CD14-positive monocyte (primary cell): ENCODE results near the gene GRK1. TPM values are rescaled to one million over a fixed set of nuclear protein-coding genes. Genes with fewer than 3 reads are reported as not detected.
"Not testable (repeated sequence)": the region's sequence is repeated elsewhere in the genome, so short reads cannot be mapped to it uniquely, and the experiment has no call there.

Experiments
- DNase-seq, 3 donors: peaks; one replicate each; pipeline ENCODE4 v3.0.0-alpha.2; 2011 to 2022
- H2AFZ ChIP-seq: 2 replicates; pipeline ENCODE4 v1.6.0; 2012; ENCODE audit warnings: mild to moderate bottlenecking, low read depth, low read length, inconsistent platforms; ENCODE audit not compliant: insufficient read depth, poor library complexity, severe bottlenecking
- H3K27ac ChIP-seq, 2 donors: 1 replicate in 1 of 2; 2 replicates in 1 of 2; pipeline ENCODE4 v1.5.1; 2012 to 2013; ENCODE audit warnings: low read length in 2 of 2, control low read depth in 1 of 2, inconsistent platforms in 1 of 2, low read depth in 1 of 2, mild to moderate bottlenecking in 1 of 2
- H3K27me3 ChIP-seq, 2 donors: one replicate each; pipeline versions ENCODE4 v1.6.0 to v1.6.1; 2011 to 2013; ENCODE audit warnings: low read length in 2 of 2; ENCODE audit not compliant: control insufficient read depth in 2 of 2, insufficient read depth in 2 of 2
- H3K36me3 ChIP-seq, 2 donors: replicated peaks in 1 of 2; 1 replicate in 1 of 2; 2 replicates in 1 of 2; pipeline versions ENCODE4 v1.5.1 to v1.6.1; 2012 to 2013; ENCODE audit warnings: low read length in 2 of 2, control low read depth in 1 of 2, inconsistent platforms in 1 of 2, mild to moderate bottlenecking in 1 of 2; ENCODE audit not compliant: insufficient read depth in 2 of 2, control insufficient read depth in 1 of 2
- H3K4me1 ChIP-seq, 2 donors: 1 replicate in 1 of 2; 2 replicates in 1 of 2; pipeline versions ENCODE4 v1.5.1 to v1.6.1; 2012 to 2013; ENCODE audit warnings: low read length in 2 of 2, control low read depth in 1 of 2, inconsistent platforms in 1 of 2, mild to moderate bottlenecking in 1 of 2, moderate library complexity in 1 of 2; ENCODE audit not compliant: insufficient read depth in 2 of 2, control insufficient read depth in 1 of 2
- H3K4me2 ChIP-seq: replicated peaks from 2 replicates; pipeline ENCODE3; 2012; ENCODE audit warnings: low read length, moderate library complexity, mild to moderate bottlenecking; ENCODE audit not compliant: poor library complexity, severe bottlenecking; ENCODE audit errors: extremely low read depth
- H3K4me3 ChIP-seq, 3 experiments: fragments of 200-600 bp in 1 of 3; sonication (generic) in 1 of 3; replicated peaks in 1 of 3; 1 replicate in 2 of 3; 2 replicates in 1 of 3; pipeline ENCODE4 v1.5.1; 2011 to 2013; ENCODE audit warnings: low read length in 3 of 3, mild to moderate bottlenecking in 3 of 3, control low read depth in 2 of 3, low read depth in 2 of 3, inconsistent platforms in 1 of 3, moderate library complexity in 1 of 3
- H3K79me2 ChIP-seq: 2 replicates; pipeline ENCODE4 v1.6.0; 2012; ENCODE audit warnings: mild to moderate bottlenecking, control low read depth, inconsistent platforms, low read length, moderate library complexity; ENCODE audit not compliant: insufficient read depth
- H3K9ac ChIP-seq: 2 replicates; pipeline ENCODE4 v1.6.0; 2017; ENCODE audit warnings: low read length, mild to moderate bottlenecking; ENCODE audit not compliant: insufficient read depth, poor library complexity, severe bottlenecking
- H3K9me3 ChIP-seq, 2 donors: replicated peaks in 1 of 2; 1 replicate in 1 of 2; 2 replicates in 1 of 2; pipeline versions ENCODE4 v1.5.1 to v1.6.1; 2012 to 2013; ENCODE audit warnings: low read length in 2 of 2, control low read depth in 1 of 2; ENCODE audit not compliant: control insufficient read depth in 1 of 2, insufficient read depth in 1 of 2
- H4K20me1 ChIP-seq: 2 replicates; pipeline ENCODE4 v1.6.0; 2012; ENCODE audit warnings: mild to moderate bottlenecking, low read length, control low read depth, moderate library complexity; ENCODE audit not compliant: insufficient read depth
- H3K27ac Mint-ChIP-seq, 7 donors: one replicate each; pipeline ENCODE4 v1.8.0; 2020; ENCODE audit warnings: mild to moderate bottlenecking in 7 of 7, mixed read lengths in 7 of 7, moderate library complexity in 6 of 7, inconsistent platforms in 2 of 7
- H3K27me3 Mint-ChIP-seq, 3 donors: one replicate each; pipeline ENCODE4 v1.8.0; 2021 to 2022; ENCODE audit warnings: low read depth in 3 of 3, mild to moderate bottlenecking in 3 of 3, mixed read lengths in 3 of 3, moderate library complexity in 3 of 3, inconsistent platforms in 1 of 3
- H3K36me3 Mint-ChIP-seq, 2 donors: one replicate each; pipeline ENCODE4 v1.8.0; 2020; ENCODE audit warnings: mixed read lengths in 2 of 2, inconsistent platforms in 1 of 2, mild to moderate bottlenecking in 1 of 2
- H3K4me1 Mint-ChIP-seq: one replicate; pipeline ENCODE4 v1.8.0; 2020; ENCODE audit warnings: mild to moderate bottlenecking, mixed read lengths
- H3K4me3 Mint-ChIP-seq, 2 donors: one replicate each; pipeline ENCODE4 v1.8.0; 2020; ENCODE audit warnings: mild to moderate bottlenecking in 2 of 2, mixed read lengths in 2 of 2, moderate library complexity in 1 of 2
- H3K9me3 Mint-ChIP-seq, 7 donors: one replicate each; pipeline ENCODE4 v1.8.0; 2020 to 2022; ENCODE audit warnings: mixed read lengths in 7 of 7, mild to moderate bottlenecking in 6 of 7, moderate library complexity in 6 of 7, inconsistent platforms in 2 of 7
- WGBS: methylation state at CpG from one replicate; pipeline ENCODE4 v1.1.5; 2013; ENCODE audit warnings: missing lambda C conversion rate; ENCODE audit not compliant: insufficient coverage; 5-methylcytosine and 5-hydroxymethylcytosine counted together
- intact Hi-C, 2 donors: fragments of 100-400 bp; cut with micrococcal nuclease; formaldehyde crosslinking; loops; one replicate each; pipeline versions ENCODE4 v1.15.0 to v1.15.1; 2023
- polyA plus RNA-seq, 3 donors: library from polyadenylated mRNA; depleted of rRNA in 1 of 3; unstranded in 2 of 3; stranded (reverse) in 1 of 3; fragments of 300-500 nt in 2 of 3; fragments of >200 nt in 1 of 3; fragmentation: Illumina TruSeq in 2 of 3; gene quantifications; 1 replicate in 2 of 3; 2 replicates in 1 of 3; pipeline ENCODE4 v1.2.3, GENCODE V29; 2012 to 2021
- TF ChIP-seq, protein P1 (sequence below): fragments of 200-600 bp; IDR thresholded peaks from one replicate; pipeline ENCODE4 v1.8.0; 2022; ENCODE audit warnings: antibody characterized with exemption, mild to moderate bottlenecking

The GRK1 gene
- polyA plus RNA-seq, 3 donors: not detected

DNA sequence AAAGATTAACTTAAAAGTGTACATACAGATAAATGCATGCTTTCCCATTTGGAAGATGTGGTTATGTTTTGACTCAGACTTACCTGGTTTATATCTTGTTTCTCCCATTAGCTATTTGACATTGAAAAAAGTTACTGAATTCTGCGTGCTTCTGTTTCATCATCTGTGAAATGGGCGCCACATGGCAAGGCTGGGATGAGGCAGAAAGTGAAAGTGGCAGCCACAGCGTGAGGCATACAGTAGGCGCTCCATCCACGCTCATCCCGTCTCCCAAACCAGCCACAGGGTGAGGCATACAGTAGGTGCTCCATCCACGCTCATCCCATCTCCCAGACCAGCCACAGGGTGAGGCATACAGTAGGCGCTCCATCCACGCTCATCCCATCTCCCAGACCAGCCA, 78.0 kb downstream of the GRK1 start:
- no peaks in the 10 kb centered on the region for H3K36me3 Mint-ChIP-seq
- Histone ChIP-seq H3K36me3 (no peaks in the 10 kb centered on the region), H3K27me3 (peaks cover 0 to 6% of the 10 kb centered on the region in 2 donors), H3K4me3 (no peak overlapping the region), H2AFZ (no peak overlapping the region), H4K20me1 (no peaks in the 10 kb centered on the region), H3K9me3 (no peaks in the 10 kb centered on the region), H3K27ac (no peak overlapping the region), H3K79me2 (no peaks in the 10 kb centered on the region), H3K9ac (no peak overlapping the region), H3K4me2 (no peak overlapping the region), H3K4me1 (peaks cover 22 to 28% of the 10 kb centered on the region in 2 donors)
- peaks cover 25 to 46% (median 30%) of the 10 kb centered on the region in 3 donors for H3K27me3 Mint-ChIP-seq
- H3K4me1 Mint-ChIP-seq: peaks cover 27% of the 10 kb centered on the region
- intact Hi-C loops: no loop called here
- DNase-seq: no peak
- no peak overlapping the region for H3K27ac Mint-ChIP-seq
- TF ChIP-seq, protein P1, sequence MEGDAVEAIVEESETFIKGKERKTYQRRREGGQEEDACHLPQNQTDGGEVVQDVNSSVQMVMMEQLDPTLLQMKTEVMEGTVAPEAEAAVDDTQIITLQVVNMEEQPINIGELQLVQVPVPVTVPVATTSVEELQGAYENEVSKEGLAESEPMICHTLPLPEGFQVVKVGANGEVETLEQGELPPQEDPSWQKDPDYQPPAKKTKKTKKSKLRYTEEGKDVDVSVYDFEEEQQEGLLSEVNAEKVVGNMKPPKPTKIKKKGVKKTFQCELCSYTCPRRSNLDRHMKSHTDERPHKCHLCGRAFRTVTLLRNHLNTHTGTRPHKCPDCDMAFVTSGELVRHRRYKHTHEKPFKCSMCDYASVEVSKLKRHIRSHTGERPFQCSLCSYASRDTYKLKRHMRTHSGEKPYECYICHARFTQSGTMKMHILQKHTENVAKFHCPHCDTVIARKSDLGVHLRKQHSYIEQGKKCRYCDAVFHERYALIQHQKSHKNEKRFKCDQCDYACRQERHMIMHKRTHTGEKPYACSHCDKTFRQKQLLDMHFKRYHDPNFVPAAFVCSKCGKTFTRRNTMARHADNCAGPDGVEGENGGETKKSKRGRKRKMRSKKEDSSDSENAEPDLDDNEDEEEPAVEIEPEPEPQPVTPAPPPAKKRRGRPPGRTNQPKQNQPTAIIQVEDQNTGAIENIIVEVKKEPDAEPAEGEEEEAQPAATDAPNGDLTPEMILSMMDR: no peak
- no peaks in the 10 kb centered on the region for H3K9me3 Mint-ChIP-seq
- WGBS: 100% methylated on average over 2 of the region's 9 CpGs
- no peak overlapping the region for H3K4me3 Mint-ChIP-seq

DNA sequence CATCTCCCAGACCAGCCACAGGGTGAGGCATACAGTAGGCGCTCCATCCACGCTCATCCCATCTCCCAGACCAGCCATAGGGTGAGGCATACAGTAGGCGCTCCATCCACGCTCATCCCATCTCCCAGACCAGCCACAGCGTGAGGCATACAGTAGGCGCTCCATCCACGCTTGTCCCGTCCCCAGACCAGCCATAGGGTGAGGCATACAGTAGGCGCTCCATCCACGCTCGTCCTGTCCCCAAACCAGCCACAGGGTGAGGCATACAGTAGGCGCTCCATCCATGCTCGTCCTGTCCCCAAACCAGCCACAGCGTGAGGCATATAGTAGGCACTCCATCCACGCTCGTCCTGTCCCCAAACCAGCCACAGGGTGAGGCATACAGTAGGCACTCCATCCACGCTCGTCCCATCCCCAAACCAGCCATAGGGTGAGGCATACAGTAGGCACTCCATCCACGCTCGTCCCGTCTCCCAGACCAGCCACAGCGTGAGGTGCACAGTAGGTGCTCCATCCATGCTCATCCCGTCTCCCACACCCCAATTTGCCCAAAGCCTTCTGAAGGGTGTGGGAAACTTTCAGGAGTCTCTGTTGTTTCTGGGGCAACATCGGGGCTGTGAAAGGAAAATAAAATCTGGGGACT, 78.6 kb downstream of the GRK1 start:
- 96% methylated on average over 17 of the region's 24 CpGs for WGBS
- H3K9ac ChIP-seq, H3K9me3 Mint-ChIP-seq, H4K20me1 ChIP-seq, H3K36me3 Mint-ChIP-seq, H3K27me3 ChIP-seq, H3K4me2 ChIP-seq, DNase-seq, H3K9me3 ChIP-seq, H3K36me3 ChIP-seq, H3K4me3 ChIP-seq, intact Hi-C loops, H3K79me2 ChIP-seq, H3K27ac ChIP-seq, H2AFZ ChIP-seq: not testable (repeated sequence)
- Mint-ChIP-seq H3K4me3 (peak overlapping the region in 1 of 2 donors; percentile 43), H3K4me1 (peaks cover 25% of the 10 kb centered on the region), H3K27ac (peak overlapping the region in 1 of 7 donors; percentile 58), H3K27me3 (peaks cover 20 to 41% (median 24%) of the 10 kb centered on the region in 3 donors)
- peaks cover 22 to 26% of the 10 kb centered on the region in 2 donors for H3K4me1 ChIP-seq
